SK-N-SH (cell line): ENCODE data around the gene NPAS3. TPM values are rescaled to one million over a fixed set of nuclear protein-coding genes. Genes with fewer than 3 reads are reported as not detected.

Experiments used
- CTCF ChIA-PET: fragments of 300-600, 350-600 bp; formaldehyde crosslinking; extraction: SDS; loops from one replicate; lab custom pipeline; 2021; lab: Yijun Ruan, JAX
- POLR2A ChIA-PET: fragments of 350-600 bp; sonication (Branson Sonifier 250); formaldehyde crosslinking; extraction: SDS; loops from one replicate; lab custom pipeline; 2020; ENCODE audit warnings: antibody characterized with exemption, inconsistent platforms; lab: Yijun Ruan, JAX
- DNase-seq: peaks from one replicate; pipeline ENCODE4 v3.0.0; 2012
- H2AFZ ChIP-seq: fragments of 200-600 bp; sonication (generic); 2 replicates; pipeline ENCODE4 v1.8.1; 2016; ENCODE audit warnings: antibody characterized with exemption, mild to moderate bottlenecking, low read depth
- H3F3A ChIP-seq: fragments of 200-600 bp; sonication (generic); replicated peaks from 2 replicates; pipeline ENCODE3; 2016; ENCODE audit warnings: antibody characterized with exemption, mild to moderate bottlenecking; ENCODE audit not compliant: insufficient read depth
- H3K27ac ChIP-seq, 2 experiments: fragments of 200-500 bp in 1 of 2; fragments of 200-600 bp in 1 of 2; sonication (Bioruptor generic) in 1 of 2; sonication (generic), shearing (Covaris generic) in 1 of 2; 2 replicates each; pipeline versions ENCODE4 v1.5.1 to v1.6.1; 2014 to 2016; ENCODE audit warnings: low read depth in 2 of 2, inconsistent platforms in 1 of 2, low read length in 1 of 2, mild to moderate bottlenecking in 1 of 2, mixed read lengths in 1 of 2
- H3K27me3 ChIP-seq: fragments of 200-600 bp; sonication (generic), shearing (Covaris generic); 2 replicates; pipeline ENCODE4 v1.6.1; 2016; ENCODE audit warnings: mixed run types; ENCODE audit not compliant: insufficient read depth
- H3K36me3 ChIP-seq, 2 experiments: fragments of 200-500 bp in 1 of 2; fragments of 200-600 bp in 1 of 2; sonication (Bioruptor generic) in 1 of 2; sonication (generic) in 1 of 2; replicated peaks in 1 of 2; 2 replicates each; pipeline versions ENCODE3 to v1.5.1; 2014 to 2016; ENCODE audit warnings: low read length in 1 of 2, mild to moderate bottlenecking in 1 of 2; ENCODE audit not compliant: insufficient read depth in 2 of 2, control insufficient read depth in 1 of 2
- H3K4me1 ChIP-seq, 2 experiments: fragments of 200-500 bp in 1 of 2; fragments of 200-600 bp in 1 of 2; sonication (Bioruptor generic) in 1 of 2; sonication (generic), shearing (Covaris generic) in 1 of 2; 2 replicates each; pipeline versions ENCODE4 v1.5.1 to v1.6.1; 2014 to 2016; ENCODE audit warnings: low read depth in 1 of 2, low read length in 1 of 2, mixed run types in 1 of 2; ENCODE audit not compliant: insufficient read depth in 2 of 2, control insufficient read depth in 1 of 2
- H3K4me2 ChIP-seq: fragments of 200-600 bp; sonication (generic), shearing (Covaris generic); 2 replicates; pipeline ENCODE4 v1.6.1; 2017; ENCODE audit warnings: mixed run types
- H3K4me3 ChIP-seq, 2 experiments: fragments of 200-500 bp in 1 of 2; fragments of 200-600 bp in 1 of 2; sonication (Bioruptor generic) in 1 of 2; sonication (generic), shearing (Covaris generic) in 1 of 2; 2 replicates each; pipeline versions ENCODE4 v1.5.1 to v1.8.1; 2014 to 2016; ENCODE audit warnings: low read depth in 2 of 2, inconsistent platforms in 1 of 2, low read length in 1 of 2, mild to moderate bottlenecking in 1 of 2, mixed read lengths in 1 of 2, moderate library complexity in 1 of 2
- H3K79me2 ChIP-seq: fragments of 200-600 bp; sonication (generic); 2 replicates; pipeline ENCODE4 v1.8.1; 2017; ENCODE audit warnings: mild to moderate bottlenecking; ENCODE audit not compliant: insufficient read depth
- H3K9ac ChIP-seq: fragments of 200-600 bp; sonication (generic); 2 replicates; pipeline ENCODE4 v1.6.1; 2017; ENCODE audit warnings: mixed run types
- H3K9me2 ChIP-seq: fragments of 200-600 bp; sonication (generic); 2 replicates; pipeline ENCODE4 v1.6.1; 2017; ENCODE audit warnings: mixed run types
- H3K9me3 ChIP-seq: fragments of 200-600 bp; sonication (generic); 2 replicates; pipeline ENCODE4 v1.6.1; 2017; ENCODE audit warnings: mixed run types, mild to moderate bottlenecking, moderate library complexity
- H4K20me1 ChIP-seq: fragments of 200-600 bp; sonication (generic); 2 replicates; pipeline ENCODE4 v1.6.1; 2017; ENCODE audit warnings: mild to moderate bottlenecking, mixed run types; ENCODE audit not compliant: insufficient read depth
- ELF1 ChIP-seq: IDR thresholded peaks from 2 replicates; pipeline ENCODE4 v1.4.0; 2012
- EP300 ChIP-seq, 2 experiments: IDR thresholded peaks; 2 replicates each; pipeline versions ENCODE4 v1.4.0 to v1.6.1; 2012; ENCODE audit warnings: borderline replicate concordance in 1 of 2, low read depth in 1 of 2, low read length in 1 of 2
- FOSL2 ChIP-seq: IDR thresholded peaks from 2 replicates; pipeline ENCODE4 v1.4.0; 2012; ENCODE audit warnings: low read depth, mild to moderate bottlenecking, moderate library complexity, borderline replicate concordance
- GATA2 ChIP-seq: sonication (generic); formaldehyde crosslinking; IDR thresholded peaks from 2 replicates; pipeline ENCODE4 v1.5.0; 2020; ENCODE audit warnings: mild to moderate bottlenecking, missing genetic modification reagents
- JUND ChIP-seq: IDR thresholded peaks from 2 replicates; pipeline ENCODE4 v1.4.0; 2012
- MEF2A ChIP-seq: IDR thresholded peaks from 2 replicates; pipeline ENCODE4 v1.4.0; 2012; ENCODE audit warnings: low read depth, borderline replicate concordance
- NFIC ChIP-seq: IDR thresholded peaks from 2 replicates; pipeline ENCODE4 v1.4.0; 2012; ENCODE audit warnings: borderline replicate concordance
- POLR2AphosphoS5 ChIP-seq: IDR thresholded peaks from 2 replicates; pipeline ENCODE4 v1.6.1; 2012; ENCODE audit warnings: low read depth, low read length
- RAD21 ChIP-seq: IDR thresholded peaks from 2 replicates; pipeline ENCODE4 v1.6.1; 2012; ENCODE audit warnings: mild to moderate bottlenecking, low read length
- RFX5 ChIP-seq: IDR thresholded peaks from 2 replicates; pipeline ENCODE4 v1.6.1; 2012; ENCODE audit warnings: mild to moderate bottlenecking, improper control_type of control experiment, low read length
- RXRA ChIP-seq: IDR thresholded peaks from 2 replicates; pipeline ENCODE4 v1.4.0; 2012; ENCODE audit warnings: low read depth, mild to moderate bottlenecking, borderline replicate concordance
- SMC3 ChIP-seq: IDR thresholded peaks from 2 replicates; pipeline ENCODE4 v1.6.1; 2012; ENCODE audit warnings: low read depth, low read length, improper control_type of control experiment
- TCF12 ChIP-seq: IDR thresholded peaks from 2 replicates; pipeline ENCODE4 v1.4.0; 2012
- WGBS: methylation state at CpG from one replicate; pipeline ENCODE4 v1.1.6; 2017; ENCODE audit warnings: low lambda C conversion rate; 5-methylcytosine and 5-hydroxymethylcytosine counted together
- polyA plus RNA-seq, 3 experiments: library from polyadenylated mRNA; depleted of rRNA; stranded (reverse); fragments of >200 nt; gene quantifications; 2 replicates each; pipeline ENCODE4 v1.2.3, GENCODE V29; 2012
- TF ChIP-seq, protein P1 (sequence below): IDR thresholded peaks from 2 replicates; pipeline ENCODE4 v1.4.0; 2012; ENCODE audit warnings: low read depth, borderline replicate concordance
- TF ChIP-seq, protein P2 (sequence below): IDR thresholded peaks from 2 replicates; pipeline ENCODE4 v1.6.1; 2012; ENCODE audit warnings: mild to moderate bottlenecking, low read depth, low read length, moderate library complexity
- TF ChIP-seq, protein P3 (sequence below): IDR thresholded peaks from 2 replicates; pipeline ENCODE4; 2012
- TF ChIP-seq, protein P4 (sequence below): IDR thresholded peaks from 2 replicates; pipeline ENCODE4 v1.4.0; 2012; ENCODE audit warnings: low read depth

NPAS3 gene
- polyA plus RNA-seq, 1 of the 3 experiments (the other 2 are of a cell fraction) = 4.3 TPM

DNA sequence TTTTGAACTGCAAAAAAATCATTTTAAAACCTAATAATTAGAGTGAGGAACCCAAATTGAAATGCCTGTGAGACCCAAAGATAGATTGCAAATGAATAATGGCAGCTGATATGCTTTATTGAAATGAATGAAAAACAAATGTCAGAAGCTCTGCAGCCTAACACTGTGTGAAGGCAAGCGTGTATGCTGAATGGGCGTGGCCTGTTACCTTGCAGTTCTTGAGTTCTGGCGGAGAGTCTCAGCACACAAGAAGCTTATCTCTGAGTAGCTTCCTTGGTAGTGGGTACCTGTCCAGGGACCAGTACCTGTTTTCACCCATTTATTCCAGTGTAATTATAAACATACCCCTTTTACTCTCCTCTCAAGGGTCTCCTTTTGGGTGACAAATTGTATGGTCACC lies 341.2 kb downstream of the NPAS3 start:
- WGBS = 88% methylated on average over 3 of the region's 3 CpGs
- TF ChIP-seq POLR2AphosphoS5 (no peak), EP300 (IDR thresholded peaks at IDR 0.05; ENCODE audit: borderline replicate concordance in 1 of 2, low read depth in 1 of 2, low read length in 1 of 2) (no peak), RFX5 (no peak), SMC3 (no peak), FOSL2 (no peak), RAD21 (no peak), MEF2A (no peak), ELF1 (no peak)
- TF ChIP-seq, protein P1, sequence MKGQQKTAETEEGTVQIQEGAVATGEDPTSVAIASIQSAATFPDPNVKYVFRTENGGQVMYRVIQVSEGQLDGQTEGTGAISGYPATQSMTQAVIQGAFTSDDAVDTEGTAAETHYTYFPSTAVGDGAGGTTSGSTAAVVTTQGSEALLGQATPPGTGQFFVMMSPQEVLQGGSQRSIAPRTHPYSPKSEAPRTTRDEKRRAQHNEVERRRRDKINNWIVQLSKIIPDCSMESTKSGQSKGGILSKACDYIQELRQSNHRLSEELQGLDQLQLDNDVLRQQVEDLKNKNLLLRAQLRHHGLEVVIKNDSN = no peak
- TF ChIP-seq, protein P2, sequence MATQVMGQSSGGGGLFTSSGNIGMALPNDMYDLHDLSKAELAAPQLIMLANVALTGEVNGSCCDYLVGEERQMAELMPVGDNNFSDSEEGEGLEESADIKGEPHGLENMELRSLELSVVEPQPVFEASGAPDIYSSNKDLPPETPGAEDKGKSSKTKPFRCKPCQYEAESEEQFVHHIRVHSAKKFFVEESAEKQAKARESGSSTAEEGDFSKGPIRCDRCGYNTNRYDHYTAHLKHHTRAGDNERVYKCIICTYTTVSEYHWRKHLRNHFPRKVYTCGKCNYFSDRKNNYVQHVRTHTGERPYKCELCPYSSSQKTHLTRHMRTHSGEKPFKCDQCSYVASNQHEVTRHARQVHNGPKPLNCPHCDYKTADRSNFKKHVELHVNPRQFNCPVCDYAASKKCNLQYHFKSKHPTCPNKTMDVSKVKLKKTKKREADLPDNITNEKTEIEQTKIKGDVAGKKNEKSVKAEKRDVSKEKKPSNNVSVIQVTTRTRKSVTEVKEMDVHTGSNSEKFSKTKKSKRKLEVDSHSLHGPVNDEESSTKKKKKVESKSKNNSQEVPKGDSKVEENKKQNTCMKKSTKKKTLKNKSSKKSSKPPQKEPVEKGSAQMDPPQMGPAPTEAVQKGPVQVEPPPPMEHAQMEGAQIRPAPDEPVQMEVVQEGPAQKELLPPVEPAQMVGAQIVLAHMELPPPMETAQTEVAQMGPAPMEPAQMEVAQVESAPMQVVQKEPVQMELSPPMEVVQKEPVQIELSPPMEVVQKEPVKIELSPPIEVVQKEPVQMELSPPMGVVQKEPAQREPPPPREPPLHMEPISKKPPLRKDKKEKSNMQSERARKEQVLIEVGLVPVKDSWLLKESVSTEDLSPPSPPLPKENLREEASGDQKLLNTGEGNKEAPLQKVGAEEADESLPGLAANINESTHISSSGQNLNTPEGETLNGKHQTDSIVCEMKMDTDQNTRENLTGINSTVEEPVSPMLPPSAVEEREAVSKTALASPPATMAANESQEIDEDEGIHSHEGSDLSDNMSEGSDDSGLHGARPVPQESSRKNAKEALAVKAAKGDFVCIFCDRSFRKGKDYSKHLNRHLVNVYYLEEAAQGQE = no peak
- TF ChIP-seq, protein P3, sequence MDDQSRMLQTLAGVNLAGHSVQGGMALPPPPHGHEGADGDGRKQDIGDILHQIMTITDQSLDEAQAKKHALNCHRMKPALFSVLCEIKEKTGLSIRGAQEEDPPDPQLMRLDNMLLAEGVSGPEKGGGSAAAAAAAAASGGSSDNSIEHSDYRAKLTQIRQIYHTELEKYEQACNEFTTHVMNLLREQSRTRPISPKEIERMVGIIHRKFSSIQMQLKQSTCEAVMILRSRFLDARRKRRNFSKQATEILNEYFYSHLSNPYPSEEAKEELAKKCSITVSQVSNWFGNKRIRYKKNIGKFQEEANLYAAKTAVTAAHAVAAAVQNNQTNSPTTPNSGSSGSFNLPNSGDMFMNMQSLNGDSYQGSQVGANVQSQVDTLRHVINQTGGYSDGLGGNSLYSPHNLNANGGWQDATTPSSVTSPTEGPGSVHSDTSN = no peak
- TF ChIP-seq, protein P4, sequence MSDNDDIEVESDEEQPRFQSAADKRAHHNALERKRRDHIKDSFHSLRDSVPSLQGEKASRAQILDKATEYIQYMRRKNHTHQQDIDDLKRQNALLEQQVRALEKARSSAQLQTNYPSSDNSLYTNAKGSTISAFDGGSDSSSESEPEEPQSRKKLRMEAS = no peak
- H3K4me1 ChIP-seq = no peaks in the 10 kb centered on the region; a peak in 2 of 4 replicates
- H3K9me2 ChIP-seq = no peaks in the 10 kb centered on the region
- no peak overlapping the region for H2AFZ ChIP-seq
- no peak for DNase-seq
- H3K4me3 ChIP-seq = no peak overlapping the region
- H3F3A ChIP-seq = peaks cover 3% of the 10 kb centered on the region
- POLR2A ChIA-PET = no interaction called here
- no peak overlapping the region for H3K4me2 ChIP-seq
- no peak overlapping the region for H3K9ac ChIP-seq
- no peaks in the 10 kb centered on the region for H3K36me3 ChIP-seq
- H3K79me2 ChIP-seq = no peaks in the 10 kb centered on the region
- no peak overlapping the region for H3K27ac ChIP-seq
- H3K27me3 ChIP-seq = no peaks in the 10 kb centered on the region
- H4K20me1 ChIP-seq = no peaks in the 10 kb centered on the region
- CTCF ChIA-PET = no interaction called here
- no peaks in the 10 kb centered on the region for H3K9me3 ChIP-seq

DNA sequence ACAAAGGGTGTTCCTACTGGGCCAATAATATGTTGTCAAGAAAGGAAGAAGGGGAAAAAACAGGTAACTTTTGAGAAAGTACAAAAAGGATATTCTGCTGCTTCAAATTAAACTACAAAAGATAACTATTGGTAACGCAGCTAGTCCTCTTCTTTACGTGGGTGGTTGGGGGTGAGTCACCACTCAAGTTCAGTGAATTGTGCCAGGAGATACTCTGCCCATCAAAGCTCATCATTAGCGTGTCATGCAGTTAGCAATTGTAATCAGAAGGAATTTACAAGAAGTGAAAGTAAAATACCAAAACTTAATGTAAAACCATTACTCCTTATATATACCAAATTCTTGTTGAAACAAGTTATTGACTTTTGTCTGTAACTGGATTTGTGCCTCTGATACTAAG lies 342.0 kb downstream of the NPAS3 start:
- H3K79me2 ChIP-seq = no peaks in the 10 kb centered on the region
- no peak overlapping the region for H2AFZ ChIP-seq
- WGBS = 19% methylated on average over 3 of the region's 3 CpGs
- no peak for DNase-seq
- H3K27me3 ChIP-seq = no peaks in the 10 kb centered on the region
- no peak overlapping the region for H3K4me3 ChIP-seq
- CTCF ChIA-PET = no interaction called here
- TF ChIP-seq FOSL2 (peak; percentile 55; the same call in 1 of the 2 replicates), JUND (peak; percentile 33; the same call in 1 of the 2 replicates), RXRA (no peak), GATA2 (CRISPR knock-in tag) (no peak), NFIC (peak; percentile 53), TCF12 (peak; percentile 10; the same call in 1 of the 2 replicates)
- TF ChIP-seq, protein P3 = peak; percentile 82
- no peak overlapping the region for H3K9ac ChIP-seq
- no peaks in the 10 kb centered on the region for H3K9me3 ChIP-seq
- no peaks in the 10 kb centered on the region for H4K20me1 ChIP-seq
- no peaks in the 10 kb centered on the region for H3K36me3 ChIP-seq
- H3K4me1 ChIP-seq = no peaks in the 10 kb centered on the region; a peak in 2 of 4 replicates
- H3K27ac ChIP-seq = peak overlapping the region in 1 of 2 experiments; percentile 21; a peak in 1 of 4 replicates
- H3K9me2 ChIP-seq = no peaks in the 10 kb centered on the region
- peak overlapping the region; percentile 29; the same call in 1 of the 2 replicates for H3K4me2 ChIP-seq
- POLR2A ChIA-PET = no interaction called here
- peaks cover 3% of the 10 kb centered on the region for H3F3A ChIP-seq
